HEK293T (cell line): ENCODE data around the gene CDCA4.

ENCODE experiments used
- ELF4 ChIP-seq: fragments of 450-650 bp; IDR thresholded peaks from 2 replicates; pipeline ENCODE4 v1.6.1; 2017; ENCODE audit warnings: antibody characterized with exemption
- HDGF ChIP-seq: fragments of 450-650 bp; IDR thresholded peaks from 2 replicates; pipeline ENCODE4 v1.6.1; 2017; ENCODE audit warnings: antibody characterized with exemption, borderline replicate concordance
- LEF1 ChIP-seq: fragments of 450-650 bp; IDR thresholded peaks from 2 replicates; pipeline ENCODE4 v1.6.1; 2017; ENCODE audit warnings: mild to moderate bottlenecking, borderline replicate concordance
- SP1 ChIP-seq: fragments of 450-650 bp; IDR thresholded peaks from 2 replicates; pipeline ENCODE4 v1.6.1; 2017
- SUZ12 ChIP-seq: fragments of 450-650 bp; IDR thresholded peaks from 2 replicates; pipeline ENCODE4 v1.6.1; 2016; ENCODE audit warnings: mild to moderate bottlenecking
- TARDBP ChIP-seq: fragments of 450-650 bp; IDR thresholded peaks from 2 replicates; pipeline ENCODE4 v1.6.1; 2016
- ZNF384 ChIP-seq: fragments of 450-650 bp; IDR thresholded peaks from 2 replicates; pipeline ENCODE4 v1.6.1; 2016

DNA sequence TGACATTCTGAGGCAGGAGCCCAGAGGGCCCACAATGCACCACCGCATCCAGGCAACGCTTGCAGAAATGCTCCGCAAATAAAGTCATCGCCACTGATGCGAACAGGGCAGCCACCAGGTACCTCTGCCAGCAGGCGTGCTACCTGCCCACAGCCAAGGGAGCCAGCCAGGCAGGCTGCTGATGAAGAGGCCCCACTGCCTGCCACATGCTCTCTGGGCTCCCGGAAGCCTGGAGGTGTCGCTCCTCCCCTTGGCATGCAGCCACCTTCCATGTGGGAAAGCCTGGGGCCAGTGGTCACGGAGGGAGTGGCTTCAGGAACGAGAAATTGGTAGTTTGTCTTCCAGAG, 29.6 kb upstream of the CDCA4 start:
- TF ChIP-seq SP1 (no peak), ELF4 (no peak), LEF1 (no peak), HDGF (no peak), ZNF384 (no peak), SUZ12 (no peak), TARDBP (no peak)
